ENCODE results near the gene GUCA1A.
"Not testable (repeated sequence)": the region's sequence is repeated elsewhere in the genome, so short reads cannot be mapped to it uniquely, and the experiment has no call there.

The GUCA1A gene

GRCh38 chr6:42190554-42191183, 17.5 kb downstream of the GUCA1A start:
- H3K9me3 ChIP-seq (ENCODE audit: insufficient read depth, low read length): no peaks in the 10 kb centered on the region
- no peak overlapping the region for H3K4me2 ChIP-seq (ENCODE audit: low read depth, low read length, poor library complexity, severe bottlenecking)
- H3K9ac ChIP-seq (ENCODE audit: low read length): no peak overlapping the region
- H2AFZ ChIP-seq (ENCODE audit: low read depth, low read length, severe bottlenecking): no peak overlapping the region
- no peaks in the 10 kb centered on the region for H3K27me3 ChIP-seq (ENCODE audit: low read length)
- no peak overlapping the region for H3K27ac ChIP-seq (ENCODE audit: low read depth, low read length)
- no peaks in the 10 kb centered on the region for H3K36me3 ChIP-seq (ENCODE audit: low read length)
- no peaks in the 10 kb centered on the region for H3K79me2 ChIP-seq (ENCODE audit: insufficient read depth, low read length)
- no peaks in the 10 kb centered on the region for H3K9me2 ChIP-seq (replicated peaks; ENCODE audit: insufficient read depth, low read length)
- H3F3A ChIP-seq (ENCODE audit: insufficient read depth): 0 out of 2 replicates have a peak, but pooled peaks cover 3% of the 10 kb centered on the region
- H4K20me1 ChIP-seq (ENCODE audit: low read depth, low read length): no peaks in the 10 kb centered on the region
- TF ChIP-seq, protein P1, sequence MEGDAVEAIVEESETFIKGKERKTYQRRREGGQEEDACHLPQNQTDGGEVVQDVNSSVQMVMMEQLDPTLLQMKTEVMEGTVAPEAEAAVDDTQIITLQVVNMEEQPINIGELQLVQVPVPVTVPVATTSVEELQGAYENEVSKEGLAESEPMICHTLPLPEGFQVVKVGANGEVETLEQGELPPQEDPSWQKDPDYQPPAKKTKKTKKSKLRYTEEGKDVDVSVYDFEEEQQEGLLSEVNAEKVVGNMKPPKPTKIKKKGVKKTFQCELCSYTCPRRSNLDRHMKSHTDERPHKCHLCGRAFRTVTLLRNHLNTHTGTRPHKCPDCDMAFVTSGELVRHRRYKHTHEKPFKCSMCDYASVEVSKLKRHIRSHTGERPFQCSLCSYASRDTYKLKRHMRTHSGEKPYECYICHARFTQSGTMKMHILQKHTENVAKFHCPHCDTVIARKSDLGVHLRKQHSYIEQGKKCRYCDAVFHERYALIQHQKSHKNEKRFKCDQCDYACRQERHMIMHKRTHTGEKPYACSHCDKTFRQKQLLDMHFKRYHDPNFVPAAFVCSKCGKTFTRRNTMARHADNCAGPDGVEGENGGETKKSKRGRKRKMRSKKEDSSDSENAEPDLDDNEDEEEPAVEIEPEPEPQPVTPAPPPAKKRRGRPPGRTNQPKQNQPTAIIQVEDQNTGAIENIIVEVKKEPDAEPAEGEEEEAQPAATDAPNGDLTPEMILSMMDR (IDR thresholded peaks at IDR 0.05; ENCODE audit: insufficient read depth, low read length, poor library complexity, severe bottlenecking): no peak
- no peak for TF ChIP-seq EZH2phosphoT487 (conservative IDR thresholded peaks at IDR 0.05; ENCODE audit: low read length)
- no peak overlapping the region for H3K4me3 ChIP-seq (ENCODE audit: insufficient read depth, low read length, poor library complexity, severe bottlenecking)

- H3K9me3 ChIP-seq (ENCODE audit: insufficient read depth, low read length); H3K4me3 ChIP-seq (ENCODE audit: insufficient read depth, low read length, poor library complexity, severe bottlenecking); H3K9me2 ChIP-seq (replicated peaks; ENCODE audit: insufficient read depth, low read length); H2AFZ ChIP-seq (ENCODE audit: low read depth, low read length, severe bottlenecking); H3K9ac ChIP-seq (ENCODE audit: low read length); H3K27ac ChIP-seq (ENCODE audit: low read depth, low read length); H3K4me2 ChIP-seq (ENCODE audit: low read depth, low read length, poor library complexity, severe bottlenecking); H4K20me1 ChIP-seq (ENCODE audit: low read depth, low read length); H3K27me3 ChIP-seq (ENCODE audit: low read length); H3F3A ChIP-seq (ENCODE audit: insufficient read depth); H3K36me3 ChIP-seq (ENCODE audit: low read length); H3K79me2 ChIP-seq (ENCODE audit: insufficient read depth, low read length): not testable (repeated sequence)
These were observed 19.2 kb downstream of the GUCA1A start for GRCh38 chr6:42192385-42192784.

- Histone ChIP-seq H3K27me3 (ENCODE audit: low read length) (no peaks in the 10 kb centered on the region), H3K9me3 (ENCODE audit: insufficient read depth, low read length) (no peaks in the 10 kb centered on the region), H3K27ac (ENCODE audit: low read depth, low read length) (no peak overlapping the region), H3K36me3 (ENCODE audit: low read length) (no peaks in the 10 kb centered on the region), H2AFZ (ENCODE audit: low read depth, low read length, severe bottlenecking) (no peak overlapping the region), H3F3A (ENCODE audit: insufficient read depth) (0 out of 2 replicates have a peak, but pooled peaks cover 6% of the 10 kb centered on the region), H3K9ac (ENCODE audit: low read length) (no peak overlapping the region), H3K4me2 (ENCODE audit: low read depth, low read length, poor library complexity, severe bottlenecking) (no peak overlapping the region), H3K9me2 (replicated peaks; ENCODE audit: insufficient read depth, low read length) (no peaks in the 10 kb centered on the region), H3K4me3 (ENCODE audit: insufficient read depth, low read length, poor library complexity, severe bottlenecking) (no peak overlapping the region), H3K79me2 (ENCODE audit: insufficient read depth, low read length) (no peaks in the 10 kb centered on the region), H4K20me1 (ENCODE audit: low read depth, low read length) (no peaks in the 10 kb centered on the region)
- TF ChIP-seq, protein P1 (IDR thresholded peaks at IDR 0.05; ENCODE audit: insufficient read depth, low read length, poor library complexity, severe bottlenecking): no peak
- TF ChIP-seq EZH2phosphoT487 (conservative IDR thresholded peaks at IDR 0.05; ENCODE audit: low read length): no peak
These were observed 20.3 kb downstream of the GUCA1A start for GRCh38 chr6:42193491-42193894.

DNA sequence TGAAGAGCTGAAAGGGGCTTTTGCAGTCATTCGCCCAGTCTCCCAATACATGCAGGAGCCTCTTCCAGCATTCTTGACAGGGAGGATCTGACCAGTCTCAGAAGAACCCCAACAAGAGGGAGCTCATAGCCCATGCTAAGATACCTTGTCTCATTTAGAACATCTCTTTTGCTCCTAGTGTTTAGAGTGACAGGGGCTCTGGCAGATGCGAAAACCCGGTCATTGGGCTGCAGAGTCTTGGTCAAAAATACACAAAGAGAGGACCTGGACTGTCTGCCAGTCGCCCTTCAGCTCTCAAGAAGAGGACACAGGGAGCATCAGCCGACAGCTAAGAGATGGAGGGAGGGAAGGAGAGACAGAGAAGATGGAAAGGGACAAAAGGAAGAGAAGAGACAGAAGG, 20.9 kb downstream of the GUCA1A start:
- TF ChIP-seq, protein P1 (IDR thresholded peaks at IDR 0.05; ENCODE audit: insufficient read depth, low read length, poor library complexity, severe bottlenecking): no peak
- no peak for TF ChIP-seq EZH2phosphoT487 (conservative IDR thresholded peaks at IDR 0.05; ENCODE audit: low read length)
- no peak overlapping the region for H3K9ac ChIP-seq (ENCODE audit: low read length)
- H3K9me2 ChIP-seq (replicated peaks; ENCODE audit: insufficient read depth, low read length): no peaks in the 10 kb centered on the region
- H4K20me1 ChIP-seq (ENCODE audit: low read depth, low read length): no peaks in the 10 kb centered on the region
- H3K27me3 ChIP-seq (ENCODE audit: low read length): no peaks in the 10 kb centered on the region
- no peaks in the 10 kb centered on the region for H3K36me3 ChIP-seq (ENCODE audit: low read length)
- 0 out of 2 replicates have a peak, but pooled peaks cover 6% of the 10 kb centered on the region for H3F3A ChIP-seq (ENCODE audit: insufficient read depth)
- no peak overlapping the region for H3K4me3 ChIP-seq (ENCODE audit: insufficient read depth, low read length, poor library complexity, severe bottlenecking)
- H3K27ac ChIP-seq (ENCODE audit: low read depth, low read length): no peak overlapping the region
- no peak overlapping the region for H3K4me2 ChIP-seq (ENCODE audit: low read depth, low read length, poor library complexity, severe bottlenecking)
- no peak overlapping the region for H2AFZ ChIP-seq (ENCODE audit: low read depth, low read length, severe bottlenecking)
- no peaks in the 10 kb centered on the region for H3K79me2 ChIP-seq (ENCODE audit: insufficient read depth, low read length)
- H3K9me3 ChIP-seq (ENCODE audit: insufficient read depth, low read length): no peaks in the 10 kb centered on the region

Data from SU-DHL-6 (cell line).